Esophagus muscularis mucosa (tissue), 4 donors: ENCODE data around the gene TEX2.

Experiments
- EP300 ChIP-seq: sonication (generic); formaldehyde crosslinking; IDR thresholded peaks from one replicate; pipeline ENCODE4 v1.6.1; 2017; ENCODE audit warnings: antibody characterized with exemption
- POLR2A ChIP-seq: fragments of 450-650 bp; IDR thresholded peaks from one replicate; pipeline ENCODE4 v1.6.1; 2017; ENCODE audit warnings: antibody characterized with exemption, moderate library complexity, mild to moderate bottlenecking, low read depth
- POLR2AphosphoS5 ChIP-seq, 2 donors: sonication (generic); formaldehyde crosslinking; IDR thresholded peaks; one replicate each; pipeline ENCODE4 v1.6.1; 2017; ENCODE audit warnings: antibody characterized with exemption in 2 of 2
- TF ChIP-seq, protein P1 (sequence below), 3 experiments: fragments of 200-600 bp in 2 of 3; fragments of 450-650 bp in 1 of 3; sonication (generic) in 2 of 3; IDR thresholded peaks; one replicate each; pipeline ENCODE4 v1.5.1; 2017 to 2019; ENCODE audit warnings: antibody characterized with exemption in 3 of 3, mild to moderate bottlenecking in 2 of 3, moderate library complexity in 1 of 3

DNA sequence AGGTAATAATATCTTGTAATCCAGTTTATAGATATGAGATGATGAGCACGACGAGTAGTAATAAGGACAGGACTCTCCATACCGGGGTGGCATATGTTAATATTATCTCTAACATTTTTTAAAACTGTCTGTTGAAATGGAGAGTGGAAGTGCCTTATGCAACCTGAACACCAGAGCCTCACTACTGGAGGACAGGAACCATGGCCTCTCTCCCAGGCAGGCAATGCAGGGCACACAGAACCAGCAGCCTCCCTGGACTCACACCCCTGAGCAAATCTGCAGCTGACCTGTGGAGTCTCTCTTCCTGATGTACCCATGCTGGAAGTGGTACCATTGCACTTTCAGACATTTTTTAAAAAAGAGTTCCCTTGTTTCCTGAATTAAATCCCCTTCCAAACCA, 78.0 kb downstream of the TEX2 start:
- TF ChIP-seq, protein P1, sequence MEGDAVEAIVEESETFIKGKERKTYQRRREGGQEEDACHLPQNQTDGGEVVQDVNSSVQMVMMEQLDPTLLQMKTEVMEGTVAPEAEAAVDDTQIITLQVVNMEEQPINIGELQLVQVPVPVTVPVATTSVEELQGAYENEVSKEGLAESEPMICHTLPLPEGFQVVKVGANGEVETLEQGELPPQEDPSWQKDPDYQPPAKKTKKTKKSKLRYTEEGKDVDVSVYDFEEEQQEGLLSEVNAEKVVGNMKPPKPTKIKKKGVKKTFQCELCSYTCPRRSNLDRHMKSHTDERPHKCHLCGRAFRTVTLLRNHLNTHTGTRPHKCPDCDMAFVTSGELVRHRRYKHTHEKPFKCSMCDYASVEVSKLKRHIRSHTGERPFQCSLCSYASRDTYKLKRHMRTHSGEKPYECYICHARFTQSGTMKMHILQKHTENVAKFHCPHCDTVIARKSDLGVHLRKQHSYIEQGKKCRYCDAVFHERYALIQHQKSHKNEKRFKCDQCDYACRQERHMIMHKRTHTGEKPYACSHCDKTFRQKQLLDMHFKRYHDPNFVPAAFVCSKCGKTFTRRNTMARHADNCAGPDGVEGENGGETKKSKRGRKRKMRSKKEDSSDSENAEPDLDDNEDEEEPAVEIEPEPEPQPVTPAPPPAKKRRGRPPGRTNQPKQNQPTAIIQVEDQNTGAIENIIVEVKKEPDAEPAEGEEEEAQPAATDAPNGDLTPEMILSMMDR (IDR thresholded peaks at IDR 0.05), result no peak
- no peak for TF ChIP-seq POLR2A
- TF ChIP-seq POLR2AphosphoS5 (IDR thresholded peaks at IDR 0.05), result no peak
- TF ChIP-seq EP300, result no peak
